HEK293 (cell line): ENCODE results near the gene SKI.

Experiments
- EGR2 ChIP-seq: fragments of 450-650 bp; formaldehyde crosslinking; IDR thresholded peaks from 2 replicates; pipeline ENCODE4 v1.5.1; 2016; ENCODE audit warnings: low read depth, missing biosample characterization, missing genetic modification characterization
- GLIS2 ChIP-seq: fragments of 450-650 bp; formaldehyde crosslinking; IDR thresholded peaks from 2 replicates; pipeline ENCODE4 v1.5.1; 2016; ENCODE audit warnings: missing biosample characterization, missing genetic modification characterization
- MEIS1 ChIP-seq: sonication (generic); formaldehyde crosslinking; IDR thresholded peaks from 2 replicates; pipeline ENCODE4 v1.8.1; 2022; ENCODE audit warnings: missing genetic modification reagents, mild to moderate bottlenecking, borderline replicate concordance
- OVOL3 ChIP-seq: fragments of 450-650 bp; formaldehyde crosslinking; IDR thresholded peaks from 2 replicates; pipeline ENCODE4 v1.5.1; 2016; ENCODE audit warnings: missing biosample characterization, missing genetic modification characterization
- PATZ1 ChIP-seq: fragments of 450-650 bp; formaldehyde crosslinking; IDR thresholded peaks from 2 replicates; pipeline ENCODE4 v1.5.1; 2016; ENCODE audit warnings: missing biosample characterization, missing genetic modification characterization
- SALL2 ChIP-seq: fragments of 450-650 bp; formaldehyde crosslinking; IDR thresholded peaks from 2 replicates; pipeline ENCODE4 v1.5.0; 2017; ENCODE audit warnings: missing biosample characterization, mild to moderate bottlenecking, missing genetic modification characterization, borderline replicate concordance
- SCRT1 ChIP-seq: fragments of 450-650 bp; formaldehyde crosslinking; IDR thresholded peaks from 2 replicates; pipeline ENCODE4 v1.5.1; 2016; ENCODE audit warnings: missing biosample characterization, missing genetic modification characterization, borderline replicate concordance
- SP7 ChIP-seq: fragments of 450-650 bp; formaldehyde crosslinking; IDR thresholded peaks from 2 replicates; pipeline ENCODE4 v1.5.1; 2016; ENCODE audit warnings: missing biosample characterization, missing genetic modification characterization
- TCF7L2 ChIP-seq: IDR thresholded peaks from 2 replicates; pipeline ENCODE4 v1.6.1; 2011; ENCODE audit warnings: low read depth, mild to moderate bottlenecking, inconsistent platforms, low read length, moderate library complexity, borderline replicate concordance
- ZNF133 ChIP-seq: fragments of 450-650 bp; formaldehyde crosslinking; IDR thresholded peaks from 2 replicates; pipeline ENCODE4 v1.5.1; 2016; ENCODE audit warnings: missing biosample characterization, missing genetic modification characterization
- ZNF214 ChIP-seq: fragments of 450-650 bp; formaldehyde crosslinking; IDR thresholded peaks from 2 replicates; pipeline ENCODE4 v1.5.1; 2017; ENCODE audit warnings: missing biosample characterization, mild to moderate bottlenecking, missing genetic modification characterization, borderline replicate concordance
- ZNF223 ChIP-seq: fragments of 450-650 bp; formaldehyde crosslinking; IDR thresholded peaks from 2 replicates; pipeline ENCODE4 v1.5.1; 2016; ENCODE audit warnings: missing biosample characterization, missing genetic modification characterization
- ZNF280D ChIP-seq: fragments of 450-650 bp; formaldehyde crosslinking; IDR thresholded peaks from 2 replicates; pipeline ENCODE4 v1.5.1; 2016; ENCODE audit warnings: missing biosample characterization, missing genetic modification characterization
- ZNF354C ChIP-seq: fragments of 450-650 bp; formaldehyde crosslinking; IDR thresholded peaks from 2 replicates; pipeline ENCODE4 v1.5.1; 2016; ENCODE audit warnings: missing biosample characterization, missing genetic modification characterization, low read depth, borderline replicate concordance
- ZNF449 ChIP-seq: fragments of 450-650 bp; formaldehyde crosslinking; IDR thresholded peaks from 2 replicates; pipeline ENCODE4 v1.5.1; 2017; ENCODE audit warnings: missing biosample characterization, mild to moderate bottlenecking, missing genetic modification characterization, moderate library complexity
- ZNF510 ChIP-seq: fragments of 450-650 bp; formaldehyde crosslinking; IDR thresholded peaks from 2 replicates; pipeline ENCODE4 v1.5.1; 2018; ENCODE audit warnings: mild to moderate bottlenecking, missing genetic modification characterization, missing biosample characterization; ENCODE audit not compliant: insufficient replicate concordance
- ZNF529 ChIP-seq: fragments of 450-650 bp; formaldehyde crosslinking; IDR thresholded peaks from 2 replicates; pipeline ENCODE4 v1.5.1; 2017; ENCODE audit warnings: missing genetic modification characterization, missing biosample characterization; ENCODE audit not compliant: insufficient replicate concordance
- ZNF610 ChIP-seq: fragments of 450-650 bp; formaldehyde crosslinking; IDR thresholded peaks from 2 replicates; pipeline ENCODE4 v1.5.1; 2016; ENCODE audit warnings: missing biosample characterization, missing genetic modification characterization, borderline replicate concordance
- ZNF76 ChIP-seq: fragments of 450-650 bp; formaldehyde crosslinking; IDR thresholded peaks from 2 replicates; pipeline ENCODE4; 2016; ENCODE audit warnings: low read depth, missing biosample characterization, missing genetic modification characterization, borderline replicate concordance
- ZNF830 ChIP-seq: fragments of 450-650 bp; IDR thresholded peaks from 2 replicates; pipeline ENCODE4 v1.5.0; 2018; ENCODE audit warnings: missing biosample characterization, missing genetic modification characterization, low read depth, mild to moderate bottlenecking, moderate library complexity
- ZSCAN18 ChIP-seq: fragments of 450-650 bp; formaldehyde crosslinking; IDR thresholded peaks from 2 replicates; pipeline ENCODE4 v1.5.1; 2016; ENCODE audit warnings: missing biosample characterization, missing genetic modification characterization

Gene SKI

GRCh38 chr1:2199042-2199810 lies 28.9 kb upstream of the SKI start (continued):
- TF ChIP-seq ZNF280D (tag by site-specific recombination) (no peak), ZNF133 (tag by site-specific recombination) (no peak), PATZ1 (tag by site-specific recombination) (peak; percentile 70), ZNF76 (peak; percentile 64; the same call in 1 of the 2 replicates), SP7 (no peak), ZSCAN18 (tag by site-specific recombination) (no peak), OVOL3 (tag by site-specific recombination) (no peak), GLIS2 (tag by site-specific recombination) (peak; percentile 75), ZNF529 (no peak), ZNF830 (tag by site-specific recombination) (no peak), ZNF354C (no peak), ZNF510 (no peak), ZNF223 (tag by site-specific recombination) (no peak), ZNF214 (tag by site-specific recombination) (no peak), TCF7L2 (no peak), SALL2 (tag by site-specific recombination) (no peak), ZNF610 (tag by site-specific recombination) (no peak), EGR2 (tag by site-specific recombination) (peak; percentile 61; the same call in 1 of the 2 replicates), ZNF449 (peak; percentile 93), SCRT1 (tag by site-specific recombination) (no peak), MEIS1 (CRISPR knock-in tag) (no peak)
- TF ChIP-seq, all 188 proteins: peak for 28
